GM21515 (cell line): ENCODE measurements around the gene NLRC5.
"Not testable (repeated sequence)": the region's sequence is repeated elsewhere in the genome, so short reads cannot be mapped to it uniquely, and the experiment has no call there.

Source experiments
- ATAC-seq: cut with Tn5 transposase; IDR thresholded peaks from one replicate; pipeline ENCODE4 v1.9.1; 2021; ENCODE audit not compliant: unreplicated experiment

Gene NLRC5

GRCh38 chr16:57042157-57043111, 53.1 kb downstream of the NLRC5 start:
- ATAC-seq: peak; percentile 46

- ATAC-seq: no peak
Observed at GRCh38 chr16:57043248-57043647, 53.9 kb downstream of the NLRC5 start.

GRCh38 chr16:57044931-57045693, 55.8 kb downstream of the NLRC5 start:
- no peak for ATAC-seq

GRCh38 chr16:57045694-57046381, 56.5 kb downstream of the NLRC5 start:
- no peak for ATAC-seq

GRCh38 chr16:57048095-57048494, 58.7 kb downstream of the NLRC5 start:
- ATAC-seq: no peak

GRCh38 chr16:57049678-57050077, 60.3 kb downstream of the NLRC5 start:
- peak; percentile 49 for ATAC-seq

- no peak for ATAC-seq
Observed at GRCh38 chr16:57051696-57052228, 62.4 kb downstream of the NLRC5 start.

GRCh38 chr16:57053206-57053605, 63.8 kb downstream of the NLRC5 start:
- ATAC-seq: no peak

GRCh38 chr16:57054338-57054737, 65.0 kb downstream of the NLRC5 start:
- ATAC-seq: no peak

GRCh38 chr16:57054771-57055170, 65.4 kb downstream of the NLRC5 start:
- no peak for ATAC-seq

- ATAC-seq: no peak
Observed at GRCh38 chr16:57055671-57056070, 66.3 kb downstream of the NLRC5 start.

GRCh38 chr16:57058291-57058861, 69.0 kb downstream of the NLRC5 start:
- no peak for ATAC-seq

GRCh38 chr16:57060323-57061083, 71.1 kb downstream of the NLRC5 start:
- ATAC-seq: no peak

GRCh38 chr16:57061084-57061905, 71.9 kb downstream of the NLRC5 start:
- ATAC-seq: no peak

GRCh38 chr16:57062329-57062728, 73.0 kb downstream of the NLRC5 start:
- no peak for ATAC-seq

GRCh38 chr16:57063189-57063588, 73.8 kb downstream of the NLRC5 start:
- not testable (repeated sequence) for ATAC-seq

GRCh38 chr16:57064995-57065394, 75.6 kb downstream of the NLRC5 start:
- ATAC-seq: no peak

GRCh38 chr16:57066625-57067024, 77.3 kb downstream of the NLRC5 start:
- no peak for ATAC-seq

- no peak for ATAC-seq
Observed at GRCh38 chr16:57067347-57067746, 78.0 kb downstream of the NLRC5 start.
